IPS DF 19.7 (cell line): ENCODE data around the gene ZSWIM8.
"Not testable (repeated sequence)": the region's sequence is repeated elsewhere in the genome, so short reads cannot be mapped to it uniquely, and the experiment has no call there.

Source experiments
- DNase-seq: peaks from one replicate; pipeline ENCODE4 v3.0.0-alpha.2; 2013; ENCODE audit warnings: low read depth, low spot score

Gene ZSWIM8

GRCh38 chr10:73785211-73785720 lies at the start of gene ZSWIM8:
Gene ZSWIM8 (plus strand): TSS chr10:73785606. CDS start chr10:73785879, 273 bp downstream.
- DNase-seq = peak; percentile 92

DNA sequence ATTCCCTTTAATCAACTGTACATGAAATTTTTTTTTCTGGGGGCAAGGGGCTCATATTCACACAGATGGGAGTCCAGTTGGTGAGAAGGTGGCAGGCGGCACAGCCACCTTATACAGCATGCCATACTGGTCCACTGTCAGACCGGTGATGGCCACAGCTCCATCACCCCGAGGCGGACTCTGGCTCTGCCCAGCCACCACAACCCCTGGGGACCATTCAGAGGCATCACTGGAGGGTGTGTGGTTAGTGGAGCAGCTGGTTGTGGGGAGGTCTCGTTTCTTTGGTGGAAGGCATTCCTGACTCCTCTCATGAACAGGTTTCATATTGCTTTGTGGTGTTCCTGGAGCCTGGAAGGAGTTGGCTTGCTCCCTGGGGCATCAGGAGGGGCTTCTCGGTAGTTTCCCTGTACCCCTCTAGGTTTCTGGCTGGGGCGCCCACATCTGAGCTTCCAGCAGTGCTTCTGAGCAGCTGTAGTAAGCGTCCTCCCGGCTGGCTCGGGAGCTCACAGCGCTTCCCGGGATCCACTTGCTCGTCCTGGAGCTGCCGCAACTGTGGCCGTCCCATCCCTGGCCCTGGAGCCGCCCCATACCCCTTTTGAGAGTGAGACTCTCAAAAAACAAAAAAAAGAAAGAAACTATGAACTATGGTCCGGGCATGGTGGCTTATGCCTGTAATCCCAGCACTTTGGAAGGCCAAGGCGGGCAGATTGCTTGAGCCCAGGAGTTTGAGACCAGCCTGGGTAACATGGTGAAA lies 44.7 kb upstream of the ZSWIM8 start:
- DNase-seq = not testable (repeated sequence)

DNA sequence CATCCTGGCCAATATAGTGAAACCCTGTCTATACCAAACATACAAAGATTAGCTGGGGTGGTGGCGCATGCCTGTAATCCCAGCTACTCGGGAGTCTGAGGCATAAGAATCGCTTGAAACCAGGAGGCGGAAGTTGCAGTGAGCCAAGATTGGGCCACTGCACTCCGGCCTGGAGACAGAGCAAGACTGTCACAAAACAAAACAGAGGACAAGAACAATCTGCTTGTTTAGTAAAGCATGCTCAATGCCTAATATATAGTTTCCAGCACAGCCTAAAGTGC lies 43.0 kb upstream of the ZSWIM8 start:
- no peak for DNase-seq

- no peak for DNase-seq
Observed at GRCh38 chr10:73743327-73743904, 42.0 kb upstream of the ZSWIM8 start.

GRCh38 chr10:73743905-73744663 lies 41.3 kb upstream of the ZSWIM8 start, which contains the start of gene SEC24C:
Gene SEC24C (plus strand): TSS chr10:73744372. CDS start chr10:73746833, 2,461 bp downstream.
- DNase-seq = peak; percentile 79

DNA sequence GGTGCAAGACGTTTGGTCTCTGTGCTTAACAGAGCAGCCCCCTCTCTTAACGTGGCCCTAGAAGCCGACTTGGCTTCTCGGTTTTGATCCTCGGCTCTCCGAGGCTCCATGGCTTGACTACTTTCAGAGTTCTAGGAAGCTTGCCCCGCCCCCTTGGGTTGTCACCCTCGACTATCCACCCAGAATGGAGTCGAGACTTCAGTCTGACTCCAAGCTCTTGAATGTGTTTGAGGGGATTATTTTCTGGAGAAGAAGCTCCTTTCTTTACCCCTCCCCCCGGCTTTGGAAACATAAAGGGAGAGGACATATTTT lies 40.8 kb upstream of the ZSWIM8 start:
- no peak for DNase-seq

GRCh38 chr10:73746721-73747120 lies 38.7 kb upstream of the ZSWIM8 start:
- no peak for DNase-seq

GRCh38 chr10:73750819-73751218 lies 34.6 kb upstream of the ZSWIM8 start:
- DNase-seq = no peak

DNA sequence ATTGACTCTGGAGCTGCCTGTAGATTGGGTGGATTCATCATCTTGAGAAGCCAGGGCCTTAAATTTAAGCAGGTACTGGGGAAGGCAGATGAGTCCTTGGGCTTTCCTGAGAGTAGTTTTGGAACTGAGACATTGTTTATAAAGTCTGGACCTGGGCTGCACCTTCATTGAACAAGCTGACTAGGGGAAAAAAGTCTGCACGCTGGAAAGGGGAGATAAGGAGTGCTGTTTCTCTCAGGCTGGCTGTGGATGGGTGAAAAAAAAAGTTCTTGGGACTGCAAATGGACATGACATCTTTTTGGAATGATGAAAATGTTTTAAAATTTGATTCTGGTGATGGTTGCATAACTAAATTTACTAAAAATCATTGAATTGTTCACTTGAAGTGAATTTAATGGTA lies 29.2 kb upstream of the ZSWIM8 start:
- DNase-seq = no peak

- no peak for DNase-seq
Observed at GRCh38 chr10:73758704-73759511, 26.5 kb upstream of the ZSWIM8 start.

DNA sequence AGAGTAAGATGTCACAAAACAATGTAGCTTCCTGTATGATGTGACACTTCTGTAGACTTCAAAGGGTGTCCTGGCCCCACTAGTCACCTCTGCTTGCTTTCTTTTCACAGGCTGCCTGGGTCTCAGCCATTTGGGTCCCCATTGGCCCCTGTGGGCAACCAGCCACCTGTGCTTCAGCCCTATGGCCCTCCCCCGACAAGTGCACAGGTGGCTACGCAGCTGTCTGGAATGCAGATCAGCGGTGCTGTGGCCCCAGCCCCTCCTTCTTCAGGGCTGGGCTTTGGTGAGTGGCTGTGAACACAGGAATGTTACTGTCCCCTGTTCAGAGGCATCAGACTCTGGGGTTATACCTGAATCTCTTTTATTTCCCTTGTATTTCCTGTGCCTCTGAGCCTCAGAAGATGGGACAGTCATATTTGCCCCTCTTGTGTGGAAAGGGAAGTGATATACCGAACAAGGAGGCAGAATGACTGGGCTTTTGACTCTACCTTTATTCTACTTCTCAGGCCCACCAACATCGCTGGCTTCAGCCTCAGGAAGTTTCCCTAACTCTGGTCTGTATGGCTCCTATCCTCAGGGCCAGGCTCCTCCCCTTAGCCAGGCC lies 25.8 kb upstream of the ZSWIM8 start:
- DNase-seq = no peak

- no peak for DNase-seq
Observed at GRCh38 chr10:73761781-73762180, 23.6 kb upstream of the ZSWIM8 start.

DNA sequence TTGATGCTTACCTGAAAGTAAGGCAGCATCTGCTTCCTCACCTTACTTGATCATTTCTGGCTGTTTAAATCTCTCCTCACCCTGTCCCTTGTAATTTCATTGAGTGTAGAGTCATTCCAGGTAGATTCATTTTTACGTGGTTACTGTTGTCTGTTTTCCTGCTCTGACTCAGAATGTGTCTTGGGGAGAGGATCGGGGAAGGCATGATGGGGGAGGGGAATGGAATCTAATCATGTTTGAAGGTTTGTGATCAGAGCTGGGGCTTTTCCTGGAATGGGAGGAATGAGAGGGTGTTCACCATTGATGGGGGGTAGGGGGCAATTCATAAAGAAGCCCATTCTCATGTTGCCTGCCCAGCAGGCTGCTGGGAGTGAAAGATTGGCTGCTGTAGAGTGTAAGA lies 22.5 kb upstream of the ZSWIM8 start:
- DNase-seq = no peak

- DNase-seq = no peak
Observed at GRCh38 chr10:73763343-73763742, 22.1 kb upstream of the ZSWIM8 start.

- DNase-seq = no peak
Observed at GRCh38 chr10:73765066-73765465, 20.3 kb upstream of the ZSWIM8 start.

DNA sequence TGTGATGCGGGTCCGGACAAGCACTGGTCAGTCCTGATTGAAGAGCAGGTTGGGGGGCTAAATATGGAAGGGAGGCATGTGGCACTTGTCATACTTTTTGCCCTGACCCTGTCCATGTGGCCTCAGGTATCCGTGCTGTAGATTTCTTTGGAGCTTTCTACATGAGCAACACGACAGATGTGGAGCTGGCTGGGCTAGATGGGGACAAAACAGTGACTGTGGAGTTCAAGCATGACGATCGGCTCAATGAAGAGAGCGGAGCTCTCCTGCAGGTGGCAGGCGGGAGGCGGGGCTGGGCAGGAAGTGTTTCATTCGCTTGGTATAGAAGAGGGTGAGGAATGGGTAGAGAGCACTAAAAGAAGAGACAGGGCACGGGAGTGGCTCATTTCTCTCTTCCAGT lies 16.5 kb upstream of the ZSWIM8 start:
- no peak for DNase-seq

- no peak for DNase-seq
Observed at GRCh38 chr10:73769396-73769795, 16.0 kb upstream of the ZSWIM8 start.

- DNase-seq = no peak
Observed at GRCh38 chr10:73771722-73772280, 13.6 kb upstream of the ZSWIM8 start.

- no peak for DNase-seq
Observed at GRCh38 chr10:73772281-73773151, 12.9 kb upstream of the ZSWIM8 start.
